NCI-H345 treated with DMSO at 0.1 percent for 48 hours (cell line): ENCODE results near the gene SEMA6A.
"Not testable (repeated sequence)": the region's sequence is repeated elsewhere in the genome, so short reads cannot be mapped to it uniquely, and the experiment has no call there.

Experiments used
- DNase-seq: peaks from one replicate; lab custom pipeline; 2025; ENCODE audit not compliant: unreplicated experiment; lab: John Stamatoyannopoulos, UW

SEMA6A gene

DNA sequence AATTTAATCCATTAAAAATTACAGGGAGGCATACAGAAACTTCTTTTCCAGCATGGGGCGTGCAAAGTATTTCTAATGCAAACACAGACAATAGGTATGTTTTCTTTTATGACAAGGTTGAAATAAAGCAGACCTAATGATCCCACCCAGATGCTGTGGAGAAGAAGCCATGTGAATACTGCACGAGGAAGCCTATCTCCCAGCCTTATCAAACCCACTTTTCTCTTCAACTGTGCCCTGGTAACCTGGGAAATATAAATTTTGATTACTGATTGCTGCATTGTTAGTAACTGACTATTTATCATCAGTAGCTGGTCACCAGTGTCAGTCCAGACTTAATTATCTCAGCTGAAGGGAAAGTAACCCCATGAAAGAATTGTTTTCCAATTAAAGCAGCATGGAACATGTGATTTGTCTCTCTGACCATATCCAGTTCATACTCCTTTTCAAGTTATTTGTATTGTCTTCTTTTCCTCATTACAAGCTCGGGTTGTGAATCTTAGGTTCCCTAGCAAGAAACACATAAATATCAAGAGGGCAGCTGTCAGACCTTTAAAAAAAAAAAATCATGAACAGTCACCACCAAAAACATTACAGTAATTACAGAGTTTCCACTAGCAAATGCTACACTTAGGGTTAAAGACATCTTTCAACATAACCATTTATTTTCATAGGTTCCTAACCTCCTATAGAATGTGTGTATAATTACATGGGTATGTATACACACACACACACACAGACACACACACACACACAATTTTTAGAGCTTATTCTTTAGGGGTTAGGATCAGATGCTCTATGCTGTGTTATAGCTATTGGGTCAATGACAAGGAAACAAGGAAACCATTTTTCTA, 50.3 kb downstream of the SEMA6A start:
- DNase-seq: no peak

GRCh38 chr5:116523182-116523581, 51.4 kb downstream of the SEMA6A start:
- DNase-seq: not testable (repeated sequence)

DNA sequence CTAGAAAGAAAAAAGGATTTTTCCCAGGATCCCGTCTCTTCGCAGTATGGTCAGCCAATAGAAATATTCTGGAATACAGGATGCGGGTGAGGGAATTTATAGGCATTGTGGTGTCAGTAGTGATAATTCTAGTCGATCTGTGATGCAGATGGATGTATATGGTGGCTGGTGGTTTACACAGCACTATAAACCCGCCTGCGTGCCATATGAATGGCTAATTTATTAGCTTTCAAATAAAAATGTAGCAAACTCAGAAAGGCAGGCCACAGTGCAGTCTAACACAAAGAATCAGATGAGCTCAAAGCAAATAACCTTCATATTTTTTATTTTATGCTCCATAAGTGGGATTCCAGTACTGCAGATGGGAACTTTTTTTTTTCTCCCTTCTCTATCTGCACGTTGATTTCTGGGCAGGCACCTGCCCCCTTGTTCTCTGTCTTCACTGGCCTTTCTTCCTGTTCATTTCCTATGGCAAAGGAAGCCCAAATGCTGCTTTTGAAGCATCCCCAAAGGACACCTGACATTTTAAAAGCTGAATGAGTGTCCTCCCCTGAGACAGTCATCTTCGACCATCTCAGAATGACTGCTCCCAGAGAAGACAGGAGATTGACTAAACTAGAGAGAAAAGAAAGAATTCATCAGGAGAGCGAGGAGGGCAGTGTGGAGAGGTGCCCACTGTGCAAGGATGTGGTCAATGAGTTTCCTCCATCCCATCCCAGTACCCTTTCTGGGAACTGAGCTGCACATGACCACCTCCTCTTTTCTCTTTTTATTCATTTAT, 52.1 kb downstream of the SEMA6A start:
- no peak for DNase-seq

DNA sequence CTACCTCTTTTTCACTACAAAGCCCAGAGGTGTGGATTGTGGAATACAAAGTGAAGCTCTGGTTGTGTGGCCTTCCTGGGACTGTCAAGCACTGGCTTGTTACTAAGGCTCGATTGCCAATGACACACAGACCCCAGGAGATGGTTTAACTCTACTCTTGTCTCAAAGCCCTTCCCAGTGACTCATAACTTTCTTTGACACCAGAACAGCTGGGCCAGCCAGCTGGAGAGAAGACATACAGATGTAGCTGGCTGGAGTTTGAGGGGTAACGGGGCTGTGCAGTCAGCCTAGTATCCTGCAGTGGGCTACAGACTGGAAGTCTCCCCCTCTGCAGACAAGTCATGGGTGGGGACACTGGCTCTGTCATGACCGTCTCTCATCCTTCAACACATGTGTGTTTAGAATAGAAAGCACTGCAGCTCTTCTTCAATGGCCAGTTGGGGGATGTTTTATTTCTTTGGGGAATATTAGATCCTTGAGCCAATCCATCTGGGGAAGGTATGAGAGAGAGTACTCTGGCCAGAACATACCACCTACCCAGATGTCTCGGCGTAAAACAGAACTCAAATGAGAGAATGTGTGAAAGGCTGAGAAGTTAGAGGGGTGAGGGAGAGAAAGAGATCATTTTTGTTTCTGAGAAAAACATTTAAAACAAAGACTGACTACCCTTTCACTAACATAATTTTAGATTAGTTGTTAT, 53.3 kb downstream of the SEMA6A start:
- no peak for DNase-seq

GRCh38 chr5:116520771-116521170, 53.9 kb downstream of the SEMA6A start:
- DNase-seq: no peak

- no peak for DNase-seq
These were observed 56.2 kb downstream of the SEMA6A start for GRCh38 chr5:116518423-116518822.

DNA sequence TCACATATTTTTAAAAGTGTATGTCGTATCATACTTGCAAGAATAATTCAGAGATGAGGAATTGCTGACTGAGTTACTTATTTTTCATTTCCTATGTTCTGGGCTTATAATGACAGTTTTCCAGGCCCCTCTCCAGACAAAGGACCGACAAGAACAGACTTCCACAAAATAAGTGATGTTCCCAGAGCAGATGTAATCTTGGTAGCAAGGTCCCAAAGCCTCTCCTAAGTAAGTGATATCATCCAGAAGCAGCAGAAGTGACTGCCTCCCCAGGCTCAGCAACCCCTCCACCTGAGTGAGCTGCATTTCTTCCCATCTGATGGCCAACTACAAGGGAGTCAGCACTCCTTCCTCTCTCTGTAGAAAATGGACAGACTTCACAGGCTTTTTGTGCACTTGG, 57.1 kb downstream of the SEMA6A start:
- no peak for DNase-seq

- no peak for DNase-seq
These were observed 58.6 kb downstream of the SEMA6A start for GRCh38 chr5:116516021-116516420.

GRCh38 chr5:116514421-116514970, 60.1 kb downstream of the SEMA6A start:
- no peak for DNase-seq

- no peak for DNase-seq
These were observed 64.1 kb downstream of the SEMA6A start for GRCh38 chr5:116510517-116510916.

- DNase-seq: no peak
These were observed 65.0 kb downstream of the SEMA6A start for GRCh38 chr5:116509483-116510244.

GRCh38 chr5:116508835-116509234, 65.8 kb downstream of the SEMA6A start:
- no peak for DNase-seq

DNA sequence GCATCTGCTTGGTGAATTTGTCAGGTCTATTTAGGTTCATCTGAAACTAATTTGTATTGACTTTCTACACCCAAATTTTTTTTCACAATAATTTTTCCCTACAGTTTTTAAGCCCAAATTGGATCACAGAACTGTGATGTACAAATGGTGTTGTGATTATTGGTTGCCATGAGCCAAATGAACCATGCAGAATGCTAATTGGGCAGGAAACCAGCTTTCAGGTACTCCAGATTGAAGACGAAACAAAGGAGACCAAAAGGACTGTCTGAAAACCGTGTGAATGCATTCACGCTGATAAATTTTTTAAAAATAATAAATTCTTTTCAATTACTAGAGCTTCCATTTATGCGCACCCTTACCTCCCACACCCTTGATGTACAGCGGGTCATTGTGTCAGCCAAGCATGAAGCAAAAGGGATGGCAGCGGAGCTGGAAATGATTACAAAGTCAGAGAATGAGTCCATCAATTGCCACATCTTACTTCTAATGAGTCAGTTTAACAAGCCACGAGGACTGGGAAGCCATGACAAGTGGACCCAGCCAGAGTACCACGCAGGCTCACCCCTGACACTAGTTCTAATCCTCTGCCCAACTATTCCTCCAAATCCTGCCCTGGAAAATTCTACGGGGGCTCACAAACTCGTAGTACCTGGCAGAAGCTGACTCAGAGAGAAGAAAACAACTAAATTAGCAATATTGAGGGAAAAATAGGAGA, 66.5 kb downstream of the SEMA6A start:
- no peak for DNase-seq

DNA sequence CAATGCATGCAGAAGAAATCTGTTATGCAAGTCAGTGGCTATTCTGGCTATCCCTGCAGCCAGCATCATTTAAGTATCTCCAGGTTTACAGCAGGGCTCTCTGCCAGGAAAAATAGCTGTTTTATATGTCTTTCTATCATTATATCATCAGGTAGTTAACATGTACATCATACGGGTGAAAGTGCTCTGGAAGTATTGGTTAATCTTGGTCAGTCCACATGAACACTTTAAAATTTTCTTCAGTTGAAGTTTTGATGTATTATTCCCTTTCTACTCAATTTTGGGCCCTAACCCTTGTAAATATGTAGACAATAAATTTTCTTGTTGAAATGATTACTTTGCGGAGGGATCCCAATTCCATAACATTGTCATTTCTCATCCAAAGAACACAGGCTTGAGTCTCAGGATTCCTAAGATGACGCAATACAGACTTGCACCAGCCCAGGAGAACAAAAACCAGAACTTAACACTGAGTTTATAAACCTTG, 67.5 kb downstream of the SEMA6A start:
- DNase-seq: no peak

DNA sequence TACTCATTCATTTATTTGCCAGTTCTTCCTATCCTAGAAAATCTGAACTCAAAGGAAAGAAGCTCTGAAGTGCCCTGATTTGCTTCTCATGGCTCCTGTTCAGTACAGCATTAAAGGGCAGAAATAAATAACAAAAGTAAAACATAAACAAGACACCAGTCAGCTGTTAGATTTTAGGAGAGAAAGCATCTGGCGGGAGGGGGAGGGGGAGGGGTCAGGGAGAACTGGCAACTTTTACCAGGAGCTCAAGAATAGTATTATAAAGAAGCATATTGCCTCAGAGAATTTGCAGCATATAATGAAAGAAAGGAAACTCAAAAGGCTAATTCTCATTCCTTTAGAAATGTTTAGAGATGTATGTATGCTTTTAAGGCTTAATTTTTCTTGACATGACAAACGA, 68.1 kb downstream of the SEMA6A start:
- no peak for DNase-seq

DNA sequence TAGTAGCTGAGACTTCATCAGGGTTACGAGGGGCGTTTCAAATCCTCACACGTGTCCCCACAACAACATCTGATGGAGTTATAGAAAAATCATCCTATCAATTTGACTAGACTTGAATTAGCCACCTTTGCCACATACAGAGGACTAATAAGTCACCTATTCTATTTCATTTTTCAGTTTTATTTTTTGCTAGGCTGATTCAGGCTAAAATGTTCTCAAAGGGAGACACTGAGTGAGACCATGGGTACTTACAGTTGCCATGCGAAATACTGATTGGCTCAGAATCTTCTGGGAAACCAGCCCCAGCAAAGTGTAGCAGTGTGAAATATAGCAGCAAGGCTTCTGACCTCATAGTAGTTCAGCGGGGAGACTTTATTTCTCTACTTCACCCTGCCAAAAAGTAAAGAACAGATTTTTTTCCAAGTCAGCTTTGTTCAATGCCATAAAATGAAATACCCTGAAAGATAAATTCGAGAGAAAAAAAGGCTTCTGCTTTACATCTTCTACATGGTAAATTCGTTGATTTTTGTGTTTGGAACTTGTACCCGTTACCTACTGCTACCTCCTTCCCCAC, 69.9 kb downstream of the SEMA6A start:
- no peak for DNase-seq

GRCh38 chr5:116502616-116503015, 72.0 kb downstream of the SEMA6A start:
- DNase-seq: no peak

- no peak for DNase-seq
These were observed 72.5 kb downstream of the SEMA6A start for GRCh38 chr5:116502138-116502537.

- no peak for DNase-seq
These were observed 76.0 kb downstream of the SEMA6A start for GRCh38 chr5:116498503-116499048.
